Measurements from ENCODE around the gene ATP8A2. TPM values are rescaled to one million over a fixed set of nuclear protein-coding genes. Genes with fewer than 3 reads are reported as not detected.

Gene ATP8A2
- total RNA-seq, 1 experiment from 2014 or later = 0.20 TPM

DNA sequence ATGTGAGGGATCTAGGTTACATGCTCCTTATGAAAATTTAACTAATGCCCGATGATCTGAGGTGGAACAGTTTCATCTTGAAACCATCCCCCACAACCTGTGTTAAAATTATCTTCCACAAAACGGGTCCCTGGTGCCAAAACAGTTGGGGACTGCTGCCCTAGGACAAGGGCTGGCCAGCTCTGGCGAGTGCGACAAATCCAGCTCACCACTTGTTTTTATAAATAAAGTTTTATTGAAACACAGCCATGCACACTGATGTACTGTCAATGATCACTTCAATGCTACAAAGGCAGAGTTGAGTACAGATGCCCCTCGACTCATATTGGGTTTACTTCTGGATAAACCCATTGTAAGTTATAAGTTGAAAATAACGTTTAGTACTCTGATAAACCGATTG, 235.3 kb downstream of the ATP8A2 start:
- no peak for DNase-seq (ENCODE audit: extremely low read depth, low read depth)

DNA sequence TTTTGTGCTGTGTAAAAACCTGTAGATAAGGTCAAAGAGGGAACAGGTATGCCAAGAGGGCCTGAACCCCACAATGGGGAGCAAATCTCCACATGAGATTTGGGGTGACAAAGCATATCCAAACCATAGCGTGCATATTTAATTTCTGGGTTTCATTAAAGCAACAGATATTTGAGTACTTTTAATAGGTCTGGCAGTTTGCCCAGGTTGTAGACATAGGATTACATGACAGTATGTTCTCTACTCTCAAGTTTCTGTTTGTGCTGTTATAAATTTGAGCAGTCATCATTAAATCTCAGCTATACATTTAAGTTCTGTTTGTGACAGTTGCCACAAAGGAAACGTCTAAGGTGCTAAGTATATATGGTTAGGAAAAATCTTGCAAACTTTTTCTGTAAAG, 236.4 kb downstream of the ATP8A2 start:
- DNase-seq (ENCODE audit: extremely low read depth, low read depth) = no peak

DNA sequence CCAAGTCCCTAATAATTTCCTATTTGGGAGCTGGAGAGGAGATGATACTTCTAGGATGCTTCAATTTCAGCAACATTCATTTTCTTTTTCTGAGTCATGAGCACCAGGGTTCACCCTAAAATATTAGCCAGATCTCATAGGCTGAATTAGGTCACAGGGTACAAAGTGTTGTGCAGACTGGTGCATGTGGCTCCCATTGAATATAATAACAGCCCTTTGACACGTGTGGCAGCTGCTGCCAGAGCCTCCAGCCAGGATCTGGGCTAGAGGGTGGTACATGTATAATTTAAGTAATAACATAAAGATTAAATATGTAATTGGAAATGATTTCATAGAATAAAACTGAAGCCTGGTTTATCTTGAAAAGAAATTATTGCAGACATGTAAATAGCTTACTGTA, 244.9 kb downstream of the ATP8A2 start:
- no peak for DNase-seq (ENCODE audit: extremely low read depth, low read depth)

- DNase-seq (ENCODE audit: extremely low read depth, low read depth) = no peak
Measured at GRCh38 chr13:25619897-25620296, 248.1 kb downstream of the ATP8A2 start.

DNA sequence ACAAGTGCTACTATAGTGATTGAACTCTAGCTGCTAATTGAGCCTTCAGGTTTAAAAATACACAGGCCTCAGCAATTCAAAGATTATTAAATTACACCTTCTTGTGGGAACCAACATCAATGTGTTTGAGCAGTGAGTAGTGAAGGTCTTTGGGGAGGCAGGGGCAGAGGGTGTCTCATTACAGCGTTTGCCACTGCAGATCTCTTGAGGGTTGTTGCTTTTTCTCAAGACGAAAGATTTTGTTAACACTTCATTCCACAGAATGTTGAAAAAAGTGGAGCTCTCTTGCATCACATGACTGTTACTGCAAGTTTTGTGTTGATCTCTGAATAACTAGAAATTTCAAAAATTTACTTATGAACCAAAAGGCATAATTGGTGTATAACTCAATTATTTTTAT, 253.6 kb downstream of the ATP8A2 start:
- no peak for DNase-seq (ENCODE audit: extremely low read depth, low read depth)

DNA sequence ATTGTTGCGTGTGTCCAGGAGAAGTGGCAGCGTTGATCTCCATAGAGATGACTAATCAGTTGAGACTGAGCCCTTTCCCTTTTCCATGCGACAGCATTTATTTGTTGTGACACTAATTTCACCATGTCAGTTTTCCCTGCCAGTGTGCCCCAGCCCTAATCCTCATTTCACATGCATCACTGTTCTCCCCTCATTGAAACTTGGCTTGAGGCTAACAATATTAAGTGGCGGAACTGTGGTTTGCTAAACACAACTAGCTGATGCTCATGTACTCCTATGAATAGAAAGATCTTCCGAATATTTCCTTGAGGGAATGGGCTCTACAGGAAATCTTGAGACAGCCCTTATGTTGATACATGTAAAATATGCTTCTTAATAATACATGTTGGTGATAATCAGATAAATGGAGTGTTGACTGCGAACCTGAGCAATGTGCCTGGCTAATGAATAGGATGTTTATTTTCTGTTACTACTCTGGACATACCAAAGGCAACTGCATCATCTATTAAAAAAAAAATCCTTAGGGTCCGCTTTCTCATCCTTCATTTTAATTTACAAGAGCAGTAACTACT, 258.6 kb downstream of the ATP8A2 start:
- DNase-seq (ENCODE audit: extremely low read depth, low read depth) = no peak

DNA sequence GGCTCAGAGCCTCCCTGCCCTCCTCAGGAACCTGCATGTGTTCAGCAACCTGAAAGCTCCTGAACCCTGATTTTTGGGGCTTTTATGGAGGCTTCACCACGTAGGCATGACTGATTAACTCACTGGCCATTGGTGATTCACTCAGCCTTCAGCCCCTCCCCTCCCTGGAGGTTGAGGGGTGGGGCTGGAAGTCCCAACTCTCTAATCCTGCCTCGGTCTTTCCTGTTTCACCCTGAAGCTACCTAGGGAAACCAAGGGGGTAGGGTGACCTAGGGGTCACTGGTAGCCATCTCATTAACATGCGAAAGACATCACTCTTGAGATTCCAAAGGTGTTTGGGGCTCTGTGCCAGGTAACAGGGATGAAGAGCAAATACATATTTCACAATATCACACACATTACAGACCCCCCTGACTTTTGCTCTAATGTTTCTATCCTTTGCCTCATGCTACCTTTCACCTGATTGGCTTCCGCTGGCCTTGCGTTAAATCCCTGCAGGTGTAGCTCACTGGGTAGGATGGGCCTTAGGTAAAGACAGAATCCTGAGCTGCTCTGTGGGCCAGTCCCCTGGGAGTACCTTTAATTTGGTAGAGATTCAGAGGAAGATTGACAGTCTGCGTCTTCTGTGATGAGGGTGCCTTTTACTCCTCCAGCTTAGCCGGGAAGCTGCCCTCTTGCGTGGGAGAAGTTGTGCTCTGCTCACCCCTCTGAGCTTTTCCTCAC, 260.6 kb downstream of the ATP8A2 start:
- no peak for DNase-seq (ENCODE audit: extremely low read depth, low read depth)

DNA sequence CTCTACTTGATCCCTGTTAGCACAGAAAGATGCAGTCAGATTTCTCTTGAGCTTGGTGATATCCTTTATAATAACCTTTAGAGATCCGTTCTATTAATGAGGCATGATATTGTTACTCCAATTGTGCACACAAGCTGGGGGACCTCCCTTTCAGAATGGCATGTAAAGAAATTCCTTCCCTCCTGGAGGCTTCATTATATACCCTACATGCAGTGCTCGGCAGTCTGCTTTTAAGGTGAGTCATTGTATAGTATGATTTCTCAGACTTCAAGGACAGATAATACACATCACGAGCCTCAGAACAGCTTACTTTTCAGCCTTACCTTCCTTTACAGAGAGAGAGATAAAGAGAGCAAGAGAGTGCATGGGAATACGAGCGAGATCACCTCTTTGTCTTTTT, 261.3 kb downstream of the ATP8A2 start:
- no peak for DNase-seq (ENCODE audit: extremely low read depth, low read depth)

DNA sequence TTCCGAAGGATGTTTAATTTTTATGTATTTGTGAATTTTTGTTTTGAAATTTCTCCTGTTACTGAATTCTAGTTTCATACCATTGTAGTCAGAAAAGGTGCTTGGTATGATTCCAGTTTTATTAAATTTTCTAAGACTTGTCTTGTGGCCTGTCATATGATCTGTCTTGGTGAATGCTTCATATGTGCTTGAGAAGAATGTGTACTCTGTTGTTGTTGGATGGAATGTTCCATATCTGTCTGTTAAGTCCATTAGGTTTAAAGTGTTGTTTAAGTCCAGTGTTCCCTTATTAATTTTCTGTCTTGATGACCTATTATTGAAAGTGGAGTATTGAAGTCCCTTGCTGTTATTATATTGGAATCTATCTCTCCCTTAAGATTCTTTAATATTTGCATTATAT, 273.9 kb downstream of the ATP8A2 start:
- no peak for DNase-seq (ENCODE audit: extremely low read depth, low read depth)

DNA sequence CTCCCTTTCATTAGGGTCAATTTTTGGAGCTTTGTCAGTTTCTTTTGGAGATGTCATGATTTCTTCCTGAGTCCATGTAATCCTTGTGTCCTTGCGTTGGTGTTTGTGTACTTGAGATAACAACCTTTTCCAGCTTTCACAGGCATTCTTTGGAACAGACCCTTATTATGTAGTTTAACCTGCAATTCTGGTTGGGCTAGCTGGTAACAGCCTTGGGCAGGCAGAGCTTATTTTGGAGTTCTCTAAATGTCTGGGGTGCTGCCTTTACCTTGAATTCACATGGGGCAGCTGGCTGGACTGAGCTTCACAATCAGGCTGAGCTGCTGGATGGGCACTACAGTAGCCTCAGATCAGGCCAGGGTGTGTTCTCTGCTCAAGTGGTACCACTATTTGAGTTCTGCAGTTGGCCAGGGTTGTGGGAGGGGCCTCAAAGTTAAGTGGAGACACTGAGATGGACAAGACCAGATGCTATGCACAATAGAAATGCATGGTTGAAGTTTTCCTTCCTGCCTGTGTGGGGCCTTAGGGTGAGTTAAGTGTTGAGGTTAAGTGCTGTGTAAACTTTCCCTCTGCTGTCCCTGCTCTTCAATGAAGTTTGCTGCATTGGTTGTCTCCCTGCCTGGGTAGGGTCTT, 277.3 kb downstream of the ATP8A2 start:
- no peak for DNase-seq (ENCODE audit: extremely low read depth, low read depth)

GRCh38 chr13:25652764-25653163, 281.0 kb downstream of the ATP8A2 start:
- DNase-seq (ENCODE audit: extremely low read depth, low read depth) = no peak

- no peak for DNase-seq (ENCODE audit: extremely low read depth, low read depth)
Measured at GRCh38 chr13:25654322-25654721, 282.5 kb downstream of the ATP8A2 start.

DNA sequence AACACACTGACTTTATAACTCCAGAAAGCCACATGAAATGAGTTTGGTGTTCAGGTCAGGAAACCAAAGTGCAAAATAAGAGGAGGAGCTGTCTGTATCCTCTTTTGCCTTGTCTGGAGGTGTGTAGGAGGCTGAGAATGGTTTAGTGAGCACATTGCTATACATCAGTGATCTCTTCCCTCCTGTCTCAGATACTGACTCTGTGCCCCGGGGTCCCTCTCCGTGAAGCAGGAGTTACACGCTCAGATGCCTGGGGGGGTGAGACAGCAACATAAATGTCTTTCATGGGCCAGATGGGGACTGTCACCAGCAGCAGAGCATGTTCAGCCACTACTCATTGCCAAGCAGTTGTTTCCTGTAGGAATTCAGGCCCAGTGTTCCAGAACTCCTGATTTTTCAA, 285.4 kb downstream of the ATP8A2 start:
- no peak for DNase-seq (ENCODE audit: extremely low read depth, low read depth)

DNA sequence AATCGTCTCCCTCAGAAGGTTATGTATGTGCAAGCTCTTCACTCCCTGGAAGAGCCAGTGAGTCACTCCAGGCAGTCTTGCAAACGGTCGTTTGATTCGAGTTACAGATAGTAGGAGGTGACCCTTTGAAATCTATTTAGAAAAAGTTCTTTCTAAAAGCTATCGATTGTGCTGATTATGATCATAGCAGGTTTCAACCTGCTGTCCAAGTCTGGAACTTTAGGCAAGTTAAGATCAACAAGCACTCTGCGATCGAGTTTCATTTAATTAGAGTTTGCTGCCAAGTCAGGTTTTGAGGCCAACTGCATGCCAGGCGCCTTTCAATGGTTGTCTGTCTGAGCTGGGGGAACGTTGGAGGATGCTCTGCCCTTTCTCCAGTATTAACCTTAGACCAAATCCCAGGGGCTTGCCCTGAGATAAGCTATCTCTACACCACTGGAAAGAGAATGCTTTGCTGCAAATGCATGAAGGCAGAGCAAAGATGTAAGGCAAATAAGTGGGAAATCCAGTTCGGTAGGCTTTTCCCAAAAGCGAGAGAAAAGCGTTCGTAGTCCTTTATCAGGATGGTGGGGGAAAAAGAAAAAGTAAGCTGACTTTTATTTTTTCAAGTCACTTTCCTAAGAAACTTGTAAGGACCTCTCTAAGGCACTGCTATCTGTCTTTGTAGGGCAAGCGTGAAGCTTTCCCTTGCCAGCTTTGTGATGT, 287.5 kb downstream of the ATP8A2 start:
- no peak for DNase-seq (ENCODE audit: extremely low read depth, low read depth)

DNA sequence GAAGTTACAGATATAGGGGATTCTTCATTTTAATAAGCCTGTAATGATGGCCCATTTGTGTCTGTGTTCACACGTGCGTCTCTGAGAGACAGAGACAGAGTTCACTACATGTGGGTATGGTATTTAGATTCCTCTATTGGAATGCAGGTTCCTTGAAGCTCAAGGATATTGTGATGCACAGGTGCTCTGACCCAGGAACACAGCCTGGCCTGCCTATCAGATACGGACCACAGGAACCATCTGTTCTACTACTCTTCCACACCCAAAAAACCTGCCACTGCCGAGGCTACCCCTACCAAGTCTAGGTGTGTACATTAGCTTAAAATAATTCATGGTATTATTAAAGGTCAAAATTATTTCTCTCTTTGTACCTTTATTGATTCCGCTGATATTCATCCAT, 289.2 kb downstream of the ATP8A2 start:
- no peak for DNase-seq (ENCODE audit: extremely low read depth, low read depth)

- no peak for DNase-seq (ENCODE audit: extremely low read depth, low read depth)
Measured at GRCh38 chr13:25662516-25662915, 290.7 kb downstream of the ATP8A2 start.

DNA sequence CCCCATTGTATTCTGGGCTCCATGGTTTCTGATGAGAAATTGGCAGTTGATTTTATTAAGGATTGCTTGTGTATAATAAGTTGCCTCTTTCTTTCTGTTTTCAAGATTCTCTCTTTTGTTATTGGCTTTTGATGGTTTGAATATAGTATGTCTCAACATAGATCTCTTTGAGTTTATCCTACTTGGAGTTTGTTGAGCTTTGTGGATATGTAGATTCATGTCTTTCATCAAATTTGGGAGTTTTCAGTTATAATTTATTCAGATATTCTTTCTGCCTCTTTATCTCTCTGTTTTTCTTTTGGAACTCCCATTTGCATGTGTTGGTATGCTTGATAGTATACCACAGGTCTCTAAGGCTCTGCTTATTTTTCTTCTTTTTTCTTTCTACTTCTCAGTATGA, 296.6 kb downstream of the ATP8A2 start:
- DNase-seq (ENCODE audit: extremely low read depth, low read depth) = no peak

DNA sequence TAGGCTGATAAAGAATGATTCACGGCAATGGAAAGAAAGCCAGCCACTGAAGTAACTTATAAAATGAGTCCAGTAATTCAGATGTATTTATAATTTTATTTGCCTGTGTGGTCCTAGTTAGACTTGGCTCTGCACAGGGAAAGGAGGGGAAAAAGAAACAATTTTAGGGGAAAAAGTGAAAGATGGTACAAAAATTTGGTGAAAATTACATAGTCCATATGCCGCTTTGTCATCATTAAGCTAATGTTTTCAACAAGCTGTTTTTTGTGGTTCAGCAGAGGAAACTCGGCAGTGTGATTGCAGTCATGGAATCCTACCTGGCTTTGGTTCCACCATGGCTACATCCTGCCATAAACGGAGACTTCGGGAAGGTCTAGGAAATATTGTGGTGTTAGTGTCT, 301.9 kb downstream of the ATP8A2 start:
- no peak for DNase-seq (ENCODE audit: extremely low read depth, low read depth)

GRCh38 chr13:25674371-25674770, 302.6 kb downstream of the ATP8A2 start:
- DNase-seq (ENCODE audit: extremely low read depth, low read depth) = no peak

- no peak for DNase-seq (ENCODE audit: extremely low read depth, low read depth)
Measured at GRCh38 chr13:25675060-25675459, 303.3 kb downstream of the ATP8A2 start.

- DNase-seq (ENCODE audit: extremely low read depth, low read depth) = no peak
Measured at GRCh38 chr13:25677956-25678355, 306.2 kb downstream of the ATP8A2 start.

DNA sequence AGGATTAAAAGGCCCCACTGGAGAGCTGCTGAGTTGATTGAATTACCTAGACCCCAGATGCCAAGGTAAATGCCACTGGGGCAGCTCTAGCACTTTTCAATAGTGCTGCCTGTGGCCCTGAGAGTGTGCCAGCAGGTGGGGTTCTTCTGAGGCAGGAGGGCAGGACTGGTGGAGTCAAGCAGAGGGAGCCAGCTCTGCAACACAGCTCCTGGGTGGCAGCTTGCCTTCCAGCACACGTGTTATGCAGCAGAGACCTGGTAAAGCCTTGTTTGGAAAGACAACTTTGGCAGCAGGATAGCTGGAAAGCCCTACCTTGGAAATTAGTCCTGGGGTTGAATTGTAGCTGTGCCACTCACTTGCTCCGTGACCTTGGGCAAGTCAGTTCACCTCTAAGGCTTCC, 306.6 kb downstream of the ATP8A2 start:
- DNase-seq (ENCODE audit: extremely low read depth, low read depth) = no peak

Data from NCI-H460 (cell line).